ENCODE results near the gene SNHG17.
"Not testable (repeated sequence)": the region's sequence is repeated elsewhere in the genome, so short reads cannot be mapped to it uniquely, and the experiment has no call there.

SNHG17 gene

GRCh38 chr20:38434770-38435554 lies at the start of gene SNHG17:
Gene SNHG17, minus strand, starts transcription at chr20:38435328.
- DNase-seq = peak; percentile 89

- no peak for DNase-seq
Observed at GRCh38 chr20:38479596-38479995, 44.5 kb upstream of the SNHG17 start.

- no peak for DNase-seq
Observed at GRCh38 chr20:38477747-38478146, 42.6 kb upstream of the SNHG17 start.

DNA sequence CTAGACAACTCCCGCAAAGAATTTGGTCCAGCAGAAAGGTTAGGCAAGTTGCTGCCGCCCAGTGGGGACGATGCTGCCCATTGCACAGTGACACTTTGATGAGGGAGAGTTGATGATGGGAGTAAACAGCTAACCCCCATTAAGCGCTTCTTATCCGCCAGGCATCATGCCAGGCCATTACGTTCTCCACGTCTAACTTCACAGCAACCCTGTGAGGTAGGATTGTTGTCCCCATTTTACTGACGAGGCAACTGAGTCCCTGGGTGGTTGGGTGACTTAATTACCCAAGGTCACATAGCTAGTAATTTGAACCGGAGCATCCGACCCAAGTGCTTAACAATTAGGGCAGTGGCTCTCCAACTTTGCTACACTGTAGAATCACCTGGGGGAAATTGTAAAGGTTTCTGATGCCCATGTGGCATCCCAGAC lies 38.3 kb upstream of the SNHG17 start:
- no peak for DNase-seq

DNA sequence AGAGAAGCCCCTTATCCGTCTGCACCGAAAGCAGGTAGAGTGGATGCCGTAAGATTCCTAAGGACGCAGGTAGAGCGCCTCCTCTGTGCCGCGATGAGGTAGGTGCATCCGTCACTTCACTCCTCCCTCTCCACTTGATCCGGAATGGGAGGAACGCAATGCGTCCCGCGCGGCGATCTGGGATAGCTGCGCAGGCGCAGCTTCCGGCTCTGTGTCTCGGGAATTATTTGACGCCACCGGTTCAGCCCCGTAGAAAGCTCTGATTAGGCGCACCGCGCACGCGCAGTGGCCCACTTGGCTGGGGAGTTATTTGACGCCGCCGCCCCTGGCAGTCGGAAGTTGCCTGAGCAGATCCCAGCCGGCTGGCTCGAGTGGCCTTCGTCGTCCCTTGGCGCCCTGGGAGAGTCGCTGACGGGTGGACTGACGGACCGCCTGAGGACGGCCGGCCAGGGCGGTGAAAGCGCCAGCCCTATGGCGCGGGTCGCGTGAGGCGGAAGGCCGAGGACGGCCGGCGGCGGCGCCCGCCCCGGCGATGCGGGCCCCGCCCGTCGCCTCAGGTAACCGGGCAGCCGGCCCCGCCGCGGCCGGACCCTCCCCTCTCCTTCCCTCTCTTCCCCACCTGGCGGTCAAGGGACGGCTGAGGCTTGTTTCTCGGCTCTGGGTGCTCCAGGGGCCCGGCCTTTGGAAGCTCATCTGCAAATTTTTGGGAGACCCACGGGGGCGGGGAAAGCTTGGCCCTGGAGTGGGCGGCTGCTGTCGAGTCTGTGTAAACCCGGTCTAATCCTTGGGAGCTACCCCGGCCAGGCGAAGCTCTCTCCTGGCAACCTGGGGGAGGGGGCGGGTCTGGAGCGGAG lies 37.6 kb upstream of the SNHG17 start, which contains the start of gene RALGAPB:
Gene RALGAPB, plus strand, starts transcription at position 331 of the 854 bp plus-strand sequence. CDS start 15,590 bp downstream, outside the sequence.
- DNase-seq = peak; percentile 99

DNA sequence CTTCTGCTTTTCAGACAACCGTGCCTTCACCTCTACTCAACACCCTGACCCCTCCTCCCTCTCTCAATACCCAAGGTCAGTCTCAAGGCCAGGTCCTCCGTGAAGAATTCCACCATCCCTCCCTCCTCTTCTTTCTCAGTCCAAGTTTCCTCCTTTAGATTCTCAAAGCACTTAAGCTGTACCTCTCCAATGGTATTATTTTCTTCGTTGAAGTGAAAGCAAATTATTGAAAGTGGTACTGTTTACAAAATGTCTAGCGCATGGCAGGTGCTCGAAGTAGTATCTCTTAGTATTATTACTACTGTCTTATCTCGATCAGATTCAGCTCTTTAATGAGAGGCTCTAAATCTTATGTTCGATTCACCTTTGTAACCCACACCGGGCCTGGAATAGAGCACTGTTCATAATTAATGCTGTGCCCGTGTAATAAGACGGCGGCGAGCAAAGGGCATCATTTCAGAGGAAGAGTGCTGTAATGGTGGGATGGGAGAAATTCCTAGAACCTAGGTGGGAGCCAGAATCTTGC lies 36.9 kb upstream of the SNHG17 start:
- no peak for DNase-seq

- DNase-seq = no peak
Observed at GRCh38 chr20:38471245-38471644, 36.1 kb upstream of the SNHG17 start.

DNA sequence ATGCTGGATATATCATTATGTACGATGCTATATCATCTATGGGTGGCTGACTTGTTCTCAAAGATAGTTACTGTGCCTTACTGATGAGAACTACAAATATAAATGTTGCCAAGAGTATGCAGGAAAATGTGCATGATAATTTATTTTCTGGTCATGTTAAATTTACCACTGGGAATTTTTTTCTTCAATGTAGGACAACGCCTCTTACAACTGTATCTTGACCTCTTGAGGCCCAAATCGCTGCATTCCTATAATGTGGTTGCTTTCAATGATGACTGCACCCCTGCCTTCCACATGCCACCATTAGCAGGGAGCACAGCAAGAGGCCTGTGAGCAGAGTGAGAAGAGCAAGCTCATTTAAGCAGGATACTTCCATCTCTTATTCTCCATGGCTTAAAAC lies 31.9 kb upstream of the SNHG17 start:
- no peak for DNase-seq

DNA sequence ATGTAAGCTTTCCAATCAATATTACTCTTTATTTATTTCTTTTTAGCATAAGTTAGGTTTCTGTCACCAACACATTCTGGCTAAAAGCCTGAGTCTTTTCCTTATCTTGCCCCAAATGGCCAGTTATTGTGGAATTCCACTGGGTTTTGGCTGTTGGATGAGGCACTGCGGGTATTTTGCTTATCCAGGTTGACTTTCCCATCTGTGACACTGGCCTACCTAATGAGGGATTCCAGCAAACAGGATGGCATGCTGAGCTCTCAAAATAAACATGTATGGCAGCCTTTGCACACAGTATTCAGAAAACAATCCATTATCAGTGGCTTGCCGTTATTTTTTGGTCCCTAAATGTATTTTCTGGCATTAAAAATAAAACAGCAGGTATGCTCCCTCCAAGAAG lies 31.0 kb upstream of the SNHG17 start:
- DNase-seq = no peak

- not testable (repeated sequence) for DNase-seq
Observed at GRCh38 chr20:38461569-38461968, 26.4 kb upstream of the SNHG17 start.

- not testable (repeated sequence) for DNase-seq
Observed at GRCh38 chr20:38461167-38461566, 26.0 kb upstream of the SNHG17 start.

- DNase-seq = not testable (repeated sequence)
Observed at GRCh38 chr20:38460631-38461030, 25.5 kb upstream of the SNHG17 start.

DNA sequence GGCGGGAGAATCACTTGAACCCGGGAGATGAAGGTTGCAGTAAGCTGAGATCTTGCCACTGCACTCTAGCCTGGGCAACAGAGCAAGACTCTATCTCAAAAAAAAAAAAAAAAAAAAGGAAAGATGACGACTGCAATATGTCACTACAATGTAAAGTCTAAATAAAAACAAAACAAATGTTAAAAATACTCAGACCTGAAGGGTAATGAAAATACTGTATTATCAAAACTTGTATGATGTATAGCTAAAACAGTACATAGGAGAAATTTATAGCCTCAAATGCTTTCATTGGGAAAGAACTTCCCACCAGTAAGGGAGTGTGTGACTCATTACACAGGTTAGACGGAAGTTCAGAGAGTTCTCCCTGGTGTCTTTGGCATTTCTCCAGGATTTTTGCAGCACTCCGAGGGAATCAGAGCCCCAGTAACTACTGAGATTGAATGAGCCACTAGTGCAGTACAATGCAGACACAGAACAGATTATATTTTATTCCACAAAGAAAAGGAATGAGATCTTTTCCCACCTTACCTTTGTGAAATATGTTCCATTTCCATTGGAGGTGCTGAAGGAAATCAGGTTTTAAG lies 25.0 kb upstream of the SNHG17 start:
- no peak for DNase-seq

DNA sequence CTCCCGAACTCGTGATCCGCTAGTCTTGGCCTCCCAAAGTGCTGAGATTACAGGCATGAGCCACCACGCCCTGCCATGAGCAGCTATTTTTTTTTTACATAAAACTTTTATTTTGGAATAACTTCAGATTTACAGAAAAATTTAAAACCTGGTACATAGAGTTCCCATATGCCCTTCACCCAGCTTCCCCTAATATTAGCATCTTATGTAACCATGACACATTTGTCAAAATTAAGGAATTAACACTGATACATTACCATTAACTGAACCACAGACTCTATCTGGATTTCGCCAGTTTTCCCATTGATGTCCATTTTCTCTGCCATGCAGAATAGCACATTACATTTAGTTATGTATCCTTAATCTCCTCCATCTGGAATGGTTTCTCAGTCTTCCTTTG lies 23.2 kb upstream of the SNHG17 start:
- no peak for DNase-seq

- DNase-seq = no peak
Observed at GRCh38 chr20:38454556-38455473, 19.7 kb upstream of the SNHG17 start.

DNA sequence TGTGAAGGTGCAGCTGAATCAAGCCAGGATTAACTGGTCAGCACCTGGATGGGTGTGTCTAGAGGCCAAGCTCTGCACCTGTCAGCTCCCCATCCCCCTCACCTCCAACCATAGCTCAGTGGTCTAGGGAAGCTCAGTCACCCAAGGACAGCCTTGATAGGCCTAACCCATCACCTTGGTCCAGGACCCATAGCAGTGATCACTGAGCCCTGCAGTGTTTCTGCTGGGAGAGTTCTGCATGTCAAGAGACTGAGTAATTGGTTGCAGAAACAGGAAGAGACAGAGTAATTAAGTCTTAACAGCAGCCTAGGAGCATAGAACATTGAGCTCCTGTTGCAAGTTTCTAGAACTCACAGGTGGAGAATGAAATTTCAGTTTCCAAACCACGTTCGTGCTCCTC lies 18.8 kb upstream of the SNHG17 start:
- no peak for DNase-seq

- DNase-seq = no peak
Observed at GRCh38 chr20:38452880-38453624, 17.9 kb upstream of the SNHG17 start.

DNA sequence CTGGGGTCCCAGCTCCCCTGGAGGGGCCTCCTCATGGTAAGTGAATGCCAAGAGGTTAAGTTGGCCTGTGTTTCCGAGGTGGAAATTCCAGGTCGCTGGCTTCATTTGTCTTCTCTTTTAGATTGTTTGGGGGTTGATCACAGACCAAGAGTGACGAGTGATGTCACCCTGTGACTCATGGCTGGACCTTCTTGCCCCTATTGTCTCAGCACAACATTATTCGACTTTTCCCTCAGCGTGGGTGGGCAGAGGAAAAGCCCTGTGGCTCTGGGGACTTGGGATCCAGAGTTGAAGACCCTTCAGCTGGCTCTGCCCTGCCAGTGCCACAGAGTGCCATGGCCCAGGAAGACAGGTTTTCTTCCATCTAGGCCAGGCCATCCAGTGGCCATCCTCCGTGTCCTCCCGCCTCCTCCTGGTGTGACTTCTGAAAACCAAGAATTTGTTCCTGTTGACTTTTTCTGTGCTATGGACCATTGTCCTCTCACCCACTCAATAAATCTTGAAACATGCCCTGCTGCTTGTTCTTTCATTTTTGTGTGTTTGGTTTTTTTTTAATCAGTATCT lies 15.4 kb upstream of the SNHG17 start:
- DNase-seq = no peak

GRCh38 chr20:38449046-38449445 lies 13.9 kb upstream of the SNHG17 start:
- no peak for DNase-seq

DNA sequence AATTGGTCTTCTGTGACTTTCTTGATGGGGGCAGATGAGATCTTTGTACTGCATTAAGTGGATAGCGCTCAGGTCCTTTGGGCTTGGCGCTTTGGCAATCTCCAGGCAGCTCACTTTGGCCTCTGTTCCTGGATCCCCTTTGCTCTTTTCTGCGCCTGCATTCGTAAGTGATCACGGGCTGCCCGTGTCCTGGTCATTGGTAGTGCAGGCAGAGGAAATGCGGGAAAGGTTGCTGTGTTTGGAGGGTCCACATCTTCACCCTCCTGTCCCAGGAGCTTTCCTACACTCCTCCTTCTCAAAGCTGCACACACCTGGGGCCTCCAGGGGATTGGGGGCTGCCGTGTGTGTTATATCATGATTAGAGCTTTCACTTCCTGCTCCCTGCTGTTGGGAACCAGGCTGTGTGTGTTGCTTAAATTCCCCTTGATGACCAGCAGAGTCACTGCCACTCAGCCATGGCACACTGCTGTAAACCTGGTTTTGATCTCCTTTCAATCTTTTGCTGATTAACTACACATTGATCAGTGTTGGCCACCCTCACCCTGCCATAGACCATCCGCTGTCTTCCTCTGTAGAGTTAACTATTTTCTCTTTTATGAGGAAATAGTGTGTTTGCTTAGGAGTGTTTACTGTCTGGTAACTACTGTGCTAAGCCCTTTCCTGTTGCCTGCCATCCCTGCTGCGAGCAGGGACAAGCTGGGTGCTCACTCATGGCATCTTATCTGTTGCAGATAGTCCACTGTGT lies 13.0 kb upstream of the SNHG17 start:
- DNase-seq = no peak

Data from activated CD4-positive, alpha-beta T cell treated with anti-CD3 and anti-CD28 coated beads, Interleukin-2, amount 50 U/mL, for 16 hours (primary cell).